SHP77 (cell line): ENCODE results near the gene WBP1L.
"Not testable (repeated sequence)": the region's sequence is repeated elsewhere in the genome, so short reads cannot be mapped to it uniquely, and the experiment has no call there.

Source experiments
- DNase-seq, 2 experiments: peaks; one replicate each; lab custom pipeline; 2025; lab: John Stamatoyannopoulos, UW

The WBP1L gene

DNA sequence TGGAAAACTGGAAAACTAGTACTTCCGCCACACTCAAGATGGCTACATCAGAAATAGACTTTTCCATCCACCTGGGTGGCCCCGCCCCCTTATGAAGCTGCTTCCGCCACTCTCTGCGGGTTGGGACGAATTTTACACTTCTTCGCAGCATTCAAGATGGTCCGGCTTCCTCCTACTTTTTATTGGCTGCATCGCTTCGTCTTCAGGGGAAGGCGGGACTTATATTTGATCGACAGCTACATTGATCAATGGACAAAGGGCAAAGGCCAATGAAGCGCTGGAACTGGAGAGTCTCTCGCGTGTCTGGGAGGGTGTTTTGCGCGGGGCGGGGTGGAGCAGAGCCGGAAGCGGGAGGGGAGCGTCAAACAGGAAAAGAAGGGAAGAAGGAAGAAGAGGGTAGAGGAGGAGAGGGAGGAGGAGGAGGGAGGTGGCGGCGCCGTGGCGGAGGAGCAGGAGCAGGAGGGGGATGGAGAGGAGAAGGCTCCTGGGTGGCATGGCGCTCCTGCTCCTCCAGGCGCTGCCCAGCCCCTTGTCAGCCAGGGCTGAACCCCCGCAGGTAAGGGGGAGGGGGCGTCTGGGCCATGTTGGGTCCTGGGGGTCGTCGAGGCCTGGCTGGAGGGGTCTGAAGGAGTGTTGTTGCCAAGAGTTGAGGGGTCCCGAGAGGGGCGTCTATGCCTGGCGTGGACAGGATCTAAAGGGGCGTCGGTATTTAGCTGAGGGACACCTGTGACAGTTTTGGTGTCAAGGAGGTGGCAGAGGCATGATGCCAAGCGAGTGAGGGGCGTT is at the start of gene WBP1L:
WBP1L (plus strand) TSS at position 361 of the 786 bp plus-strand sequence; CDS start at position 467, 106 bp downstream.
- peak; percentile 96 to 98 for DNase-seq

DNA sequence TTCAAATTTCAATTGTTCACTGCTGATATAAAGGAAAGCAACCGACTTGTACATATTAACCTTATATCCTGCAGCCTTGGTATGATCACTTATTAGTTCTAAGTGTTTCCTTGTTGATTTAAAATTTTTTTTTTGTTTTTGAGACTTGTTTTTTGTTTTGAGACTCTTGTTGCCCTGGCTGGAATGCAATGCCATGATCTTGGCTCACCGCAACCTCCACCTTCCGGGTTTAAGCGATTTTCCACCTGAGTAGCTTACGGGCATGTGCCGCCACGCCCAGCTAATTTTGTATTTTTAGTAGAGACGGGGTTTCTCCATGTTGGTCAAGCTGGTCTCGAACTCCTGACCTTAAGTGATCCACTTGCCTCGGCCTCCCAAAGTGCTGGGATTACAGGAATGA is 48.3 kb upstream of the WBP1L start:
- DNase-seq, result not testable (repeated sequence)

GRCh38 chr10:102696736-102697135 is 47.0 kb upstream of the WBP1L start:
- DNase-seq, result no peak

DNA sequence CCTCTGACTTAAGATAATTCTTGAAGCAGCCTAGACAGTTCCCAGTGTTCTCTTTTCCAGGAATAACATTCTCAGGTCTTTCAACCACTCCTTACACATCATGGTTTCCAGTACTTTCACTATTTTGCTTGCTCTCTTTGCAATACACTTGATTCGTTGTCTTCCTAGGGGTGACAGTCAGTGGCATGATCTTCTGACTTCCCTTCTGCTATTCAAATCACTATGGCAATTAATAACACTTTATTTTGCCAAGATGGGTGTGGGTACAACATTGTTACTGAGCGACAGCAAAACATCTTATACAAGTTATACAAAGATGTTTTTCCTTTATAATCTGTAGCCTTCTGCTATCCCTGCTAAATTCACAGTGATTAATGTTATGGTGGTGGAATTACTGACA is 44.9 kb upstream of the WBP1L start:
- no peak for DNase-seq

DNA sequence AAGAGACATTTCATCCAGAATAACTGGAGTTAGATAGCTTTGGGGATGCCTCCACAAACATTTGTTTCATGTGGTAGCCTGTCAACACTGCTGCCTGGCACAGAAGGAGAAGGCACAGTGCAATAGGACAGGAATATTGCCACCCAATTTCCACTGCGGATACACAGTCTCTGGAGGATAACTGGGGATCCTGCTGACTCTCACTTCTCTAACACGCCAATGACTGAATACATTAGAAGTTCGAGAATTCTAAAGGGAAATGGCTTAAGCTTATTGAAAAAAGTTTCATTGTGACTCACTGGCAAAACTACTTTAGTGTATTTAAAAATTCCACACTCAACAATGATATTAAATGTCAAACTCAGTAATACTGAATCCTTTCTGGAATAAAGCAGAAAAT is 42.5 kb upstream of the WBP1L start:
- no peak for DNase-seq

DNA sequence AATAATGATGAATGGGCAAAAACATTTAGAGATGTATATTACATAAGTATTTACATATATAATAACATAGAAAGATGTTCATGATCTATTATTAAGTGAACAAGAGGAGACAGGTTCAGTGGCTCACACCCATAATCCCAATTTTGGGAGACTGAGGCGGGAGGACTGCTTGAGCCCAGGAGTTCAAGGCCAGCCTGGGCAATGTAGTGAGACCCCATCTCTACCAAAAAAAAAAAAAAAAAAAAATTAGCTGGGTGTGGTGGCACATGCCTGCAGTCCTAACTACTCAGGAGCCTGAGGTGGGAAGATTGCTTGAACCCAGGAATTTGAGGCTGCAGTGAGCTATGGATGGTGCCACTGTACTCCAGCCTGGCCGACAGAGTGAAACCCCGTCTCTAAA is 42.0 kb upstream of the WBP1L start:
- no peak for DNase-seq

GRCh38 chr10:102702742-102703141 is 41.0 kb upstream of the WBP1L start:
- DNase-seq, result no peak

DNA sequence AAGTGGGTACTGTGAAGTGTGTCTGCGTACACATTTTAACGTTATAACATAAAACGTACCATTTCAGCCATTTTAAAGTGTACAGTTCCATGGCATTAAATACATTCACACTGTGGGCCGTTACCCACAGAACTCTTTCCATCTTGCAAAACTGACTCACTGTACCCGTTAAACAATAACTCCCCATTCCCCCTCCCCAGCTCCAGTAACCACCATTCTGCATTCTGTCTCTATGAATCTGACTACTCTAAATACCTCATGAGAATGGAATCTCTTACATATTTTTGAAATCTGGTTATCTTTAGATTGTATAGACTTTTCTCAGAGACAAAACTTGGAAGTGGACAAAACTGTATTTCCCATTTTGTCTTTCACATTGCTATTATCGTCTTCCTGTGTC is 38.8 kb upstream of the WBP1L start:
- no peak for DNase-seq

GRCh38 chr10:102705531-102705930 is 38.2 kb upstream of the WBP1L start:
- no peak for DNase-seq

GRCh38 chr10:102710609-102711008 is 33.1 kb upstream of the WBP1L start:
- DNase-seq, result no peak

DNA sequence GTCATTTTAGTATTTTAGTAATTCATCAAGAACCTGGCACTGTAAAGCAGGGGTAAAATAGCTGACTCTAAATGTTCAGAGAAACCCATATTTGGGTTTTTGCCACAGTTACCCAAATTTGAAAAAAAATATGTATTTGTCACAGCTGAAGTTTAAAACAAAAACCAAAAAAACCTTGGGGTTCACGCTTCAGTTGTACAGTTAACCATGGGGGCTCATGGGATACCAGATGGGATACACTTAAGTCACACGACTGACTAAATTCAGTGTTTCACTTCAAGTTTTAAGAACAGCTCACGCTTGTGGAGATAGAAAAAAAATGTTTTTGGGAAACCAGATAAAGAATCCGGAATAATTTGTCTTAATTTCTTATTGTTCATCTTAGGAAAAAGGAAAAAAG is 31.7 kb upstream of the WBP1L start:
- no peak for DNase-seq

DNA sequence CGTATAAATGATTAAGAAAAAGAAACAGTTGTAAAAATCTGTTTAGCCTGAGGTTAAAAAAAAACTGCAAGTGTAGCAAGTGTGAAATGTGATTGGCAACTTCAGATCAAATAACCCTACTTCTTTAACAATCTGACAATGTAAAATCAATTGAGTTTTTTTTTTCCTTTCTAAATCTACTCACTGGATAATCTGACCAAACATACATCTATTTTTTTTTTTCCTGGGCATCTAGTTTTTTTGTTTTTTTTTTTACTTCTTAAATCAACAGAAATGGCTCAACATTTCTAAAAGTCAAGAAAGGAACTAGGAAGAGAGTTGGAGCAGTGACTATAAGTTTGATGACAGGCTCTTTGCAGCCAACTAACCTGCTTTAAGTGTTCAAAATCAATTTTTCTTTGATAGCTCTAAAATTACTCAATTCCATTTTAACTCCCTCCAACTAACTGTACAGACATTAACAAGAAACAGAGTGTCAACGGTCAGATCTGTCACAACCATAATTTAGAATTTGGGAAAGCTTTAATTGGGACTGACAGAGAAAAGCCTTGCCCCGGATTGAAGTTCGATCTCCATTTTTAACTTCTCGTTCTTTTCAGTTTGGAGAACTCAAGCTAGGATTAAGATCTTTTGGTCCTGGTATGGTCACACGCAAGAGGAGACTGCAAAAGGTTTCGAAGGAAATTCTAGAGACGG is 30.8 kb upstream of the WBP1L start:
- DNase-seq, result no peak

DNA sequence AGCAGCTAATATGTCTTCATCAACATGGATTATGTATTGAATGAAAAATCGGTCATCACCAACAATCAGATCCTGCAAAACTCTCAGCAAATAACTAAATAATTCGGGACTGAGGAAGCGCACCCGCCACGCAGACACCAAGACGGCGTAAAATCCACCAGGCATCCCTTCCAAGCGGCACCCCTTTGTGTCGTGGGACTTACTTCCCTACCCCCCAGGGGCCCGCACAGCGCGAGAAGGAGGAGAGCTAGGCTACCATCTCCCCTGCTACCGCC is 30.3 kb upstream of the WBP1L start:
- DNase-seq, result no peak

GRCh38 chr10:102713814-102714620 is 29.7 kb upstream of the WBP1L start, which contains the start of gene ARL3:
TSS of gene ARL3 (minus strand) at chr10:102714397. CDS start at chr10:102714275, 122 bp downstream.
- DNase-seq, result peak; percentile 97

- no peak for DNase-seq
Measured at GRCh38 chr10:102714621-102715455, 28.9 kb upstream of the WBP1L start, which contains the start of gene SFXN2. TSS of gene SFXN2 (plus strand) at chr10:102714636. CDS start at chr10:102726637, 12,001 bp downstream.

DNA sequence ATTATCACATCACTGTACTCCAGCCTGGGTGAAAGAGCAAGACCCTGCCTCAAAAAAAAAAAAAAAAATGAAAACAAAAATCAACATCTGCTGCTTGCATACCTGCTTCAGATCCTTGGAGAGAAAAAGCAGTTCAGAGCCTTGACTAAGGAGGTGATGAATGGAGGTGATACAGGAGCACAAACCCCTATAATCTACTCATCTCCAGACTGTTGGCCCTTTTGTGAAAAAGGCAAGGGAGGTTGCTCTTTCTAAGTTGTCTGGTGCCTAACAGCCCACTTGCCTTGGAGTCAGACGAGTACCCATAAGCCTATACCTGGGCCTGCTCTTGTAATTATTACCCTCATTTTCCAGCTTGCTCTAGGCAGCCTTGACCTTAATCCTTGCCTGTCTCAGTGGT is 27.9 kb upstream of the WBP1L start:
- DNase-seq, result no peak

DNA sequence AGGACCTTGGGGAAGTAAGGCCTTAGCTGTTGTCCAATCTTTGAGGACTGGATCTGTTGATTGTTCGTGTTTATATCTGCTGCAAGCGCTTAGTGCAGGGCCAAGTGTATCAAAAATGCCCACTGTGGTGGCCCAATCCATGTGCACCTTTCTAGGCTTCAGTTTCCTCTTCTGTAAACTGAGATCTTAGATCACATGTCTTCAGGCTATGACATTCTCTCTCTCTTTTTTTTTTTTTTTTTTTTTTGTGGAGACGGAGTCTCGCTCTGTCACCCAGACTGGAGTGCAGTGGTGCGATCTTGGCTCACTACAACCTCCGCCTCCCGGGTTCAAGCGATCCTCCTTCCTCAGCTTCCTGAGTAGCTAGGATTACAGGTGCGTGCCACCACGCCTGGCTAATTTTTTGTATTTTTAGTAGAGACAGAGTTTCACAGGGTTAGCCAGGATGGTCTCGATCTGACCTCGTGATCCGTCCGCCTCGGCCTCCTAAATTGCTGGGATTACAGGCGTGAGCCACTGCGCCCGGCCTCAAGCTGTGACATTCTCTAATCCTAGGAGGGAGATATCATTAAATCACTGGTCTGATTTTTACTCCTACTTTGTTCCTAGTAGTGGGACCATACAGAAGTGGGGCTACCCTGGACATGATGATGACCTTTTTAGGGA is 26.7 kb upstream of the WBP1L start:
- not testable (repeated sequence) for DNase-seq

- DNase-seq, result no peak
Measured at GRCh38 chr10:102718220-102718619, 25.5 kb upstream of the WBP1L start.

- no peak for DNase-seq
Measured at GRCh38 chr10:102720337-102720736, 23.4 kb upstream of the WBP1L start.

GRCh38 chr10:102720775-102721301 is 22.9 kb upstream of the WBP1L start:
- DNase-seq, result no peak

DNA sequence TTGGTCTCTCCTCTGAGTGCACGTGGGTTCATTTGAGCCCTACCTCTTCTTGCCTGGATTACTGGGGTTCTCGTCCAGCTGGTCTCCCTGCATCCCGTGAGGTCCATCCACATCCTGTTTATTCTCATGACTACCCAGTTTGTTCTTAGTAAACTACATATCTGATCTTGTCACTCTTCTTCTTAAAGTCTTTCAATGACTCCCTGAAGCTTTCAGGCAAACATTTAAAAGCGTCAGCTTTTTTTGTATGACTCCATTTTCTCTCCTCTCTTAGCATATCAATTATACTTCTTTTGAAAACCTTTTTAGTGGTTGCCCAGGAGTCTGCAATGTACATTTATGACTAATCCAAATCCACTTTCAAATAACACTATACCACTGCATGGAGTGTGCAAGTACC is 21.8 kb upstream of the WBP1L start:
- DNase-seq, result no peak
